H1 (cell line): ENCODE data around the gene INAFM2. TPM values are rescaled to one million over a fixed set of nuclear protein-coding genes. Genes with fewer than 3 reads are reported as not detected.

Source experiments
- ATF3 ChIP-seq: IDR thresholded peaks from 2 replicates; pipeline ENCODE4 v1.6.1; 2011; ENCODE audit warnings: low read depth, mild to moderate bottlenecking, low read length; ENCODE audit not compliant: insufficient read depth
- CEBPB ChIP-seq: IDR thresholded peaks from 2 replicates; pipeline ENCODE4 v1.6.1; 2012; ENCODE audit warnings: low read depth, low read length
- CHD2 ChIP-seq: IDR thresholded peaks from 2 replicates; pipeline ENCODE4 v1.6.1; 2012; ENCODE audit warnings: low read length, improper control_type of control experiment
- PHF8 ChIP-seq: fragments of 200-600 bp; sonication (generic); conservative IDR thresholded peaks from 2 replicates; pipeline ENCODE4 v1.7.1; 2012; ENCODE audit warnings: low read depth, mild to moderate bottlenecking, inconsistent platforms, low read length, moderate library complexity
- POLR2AphosphoS5 ChIP-seq: IDR thresholded peaks from 2 replicates; pipeline ENCODE4 v1.6.1; 2011; ENCODE audit warnings: low read depth, low read length
- SIN3A ChIP-seq, 2 experiments: IDR thresholded peaks in 1 of 2; conservative IDR thresholded peaks in 1 of 2; 2 replicates each; pipeline ENCODE4 v1.6.1; 2011 to 2012; ENCODE audit warnings: low read length in 2 of 2, improper control_type of control experiment in 1 of 2, low read depth in 1 of 2, mild to moderate bottlenecking in 1 of 2
- polyA plus RNA-seq, 7 experiments: library from polyadenylated mRNA; depleted of rRNA in 3 of 7; stranded (reverse) in 5 of 7; unstranded in 2 of 7; fragments of >200 nt in 5 of 7; fragments of 200-250 nt in 2 of 7; gene quantifications; 1 replicate in 5 of 7; 2 replicates in 1 of 7; 4 replicates in 1 of 7; pipeline versions ENCODE4 v1.2.1 to v1.2.3, GENCODE V29; 2011 to 2013; ENCODE audit warnings: missing spikeins in 2 of 7, mixed read lengths in 2 of 7
- total RNA-seq: library from RNA; stranded (reverse); fragmentation: NEBNext Ultra II Directional; extraction: Animal tissue kit (Norgen Biotek cat#: 25700); gene quantifications from 2 replicates; pipeline ENCODE4 v1.2.1, GENCODE V29; 2021
- TF ChIP-seq, protein P1 (sequence below): IDR thresholded peaks from 2 replicates; pipeline ENCODE4 v1.6.1; 2012; ENCODE audit warnings: inconsistent platforms

The INAFM2 gene
- total and polyA plus RNA-seq, 2 of the 8 experiments (the other 6 are each of a cell fraction or from before 2014, with no cell fraction given) = 15.3 to 35.1 TPM

- TF ChIP-seq SIN3A (conservative IDR thresholded peaks at IDR 0.05 in 1 of 2, IDR thresholded peaks at IDR 0.05 in 1 of 2; ENCODE audit: low read depth in 1 of 2, low read length in 2 of 2) (no peak), PHF8 (no peak), POLR2AphosphoS5 (no peak), CEBPB (no peak), CHD2 (no peak), ATF3 (no peak)
- TF ChIP-seq, protein P1, sequence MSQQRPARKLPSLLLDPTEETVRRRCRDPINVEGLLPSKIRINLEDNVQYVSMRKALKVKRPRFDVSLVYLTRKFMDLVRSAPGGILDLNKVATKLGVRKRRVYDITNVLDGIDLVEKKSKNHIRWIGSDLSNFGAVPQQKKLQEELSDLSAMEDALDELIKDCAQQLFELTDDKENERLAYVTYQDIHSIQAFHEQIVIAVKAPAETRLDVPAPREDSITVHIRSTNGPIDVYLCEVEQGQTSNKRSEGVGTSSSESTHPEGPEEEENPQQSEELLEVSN = no peak
- TF ChIP-seq, all 59 proteins: peak for 0
These were observed 3.1 kb upstream of the INAFM2 start (continued) for GRCh38 chr15:40320409-40320808.
